GM12878 (cell line): ENCODE data around the gene LSMEM2. TPM values are rescaled to one million over a fixed set of nuclear protein-coding genes. Genes with fewer than 3 reads are reported as not detected.

Source experiments
- BHLHE40 ChIP-seq, 2 experiments: fragments of 450-650 bp in 1 of 2; IDR thresholded peaks; 2 replicates each; pipeline ENCODE4 v1.6.1; 2011 to 2017; ENCODE audit warnings: low read depth in 2 of 2, borderline replicate concordance in 1 of 2, improper control_type of control experiment in 1 of 2, low read length in 1 of 2, mild to moderate bottlenecking in 1 of 2
- CUX1 ChIP-seq: IDR thresholded peaks from 2 replicates; pipeline ENCODE4 v1.6.1; 2012; ENCODE audit warnings: improper control_type of control experiment, low read depth, low read length; ENCODE audit not compliant: insufficient replicate concordance
- EGR1 ChIP-seq, 2 experiments: IDR thresholded peaks; 1 replicate in 1 of 2; 2 replicates in 1 of 2; pipeline ENCODE4 v1.6.1; 2011 to 2012; ENCODE audit warnings: low read depth in 2 of 2, low read length in 2 of 2, borderline replicate concordance in 1 of 2, mild to moderate bottlenecking in 1 of 2, moderate library complexity in 1 of 2
- PAX5 ChIP-seq: IDR thresholded peaks from 2 replicates; pipeline ENCODE4 v1.6.1; 2011; ENCODE audit warnings: low read depth, low read length, borderline replicate concordance
- SPI1 ChIP-seq: IDR thresholded peaks from 2 replicates; pipeline ENCODE4 v1.6.1; 2011; ENCODE audit warnings: low read depth, mild to moderate bottlenecking, low read length, moderate library complexity, borderline replicate concordance; ENCODE audit not compliant: insufficient read depth
- polyA plus RNA-seq, 11 experiments: library from polyadenylated mRNA; depleted of rRNA in 4 of 11; unstranded in 6 of 11; stranded (reverse) in 5 of 11; fragments of >200 nt; fragmentation: Nextera tagmentation in 4 of 11; fragmentation: Illumina TruSeq in 1 of 11; extraction: Ambion mirVana in 4 of 11; extraction: Trizol in 1 of 11; gene quantifications; 1 replicate in 1 of 11; 2 replicates in 10 of 11; pipeline versions ENCODE4 v1.2.1 to v1.2.3, GENCODE V29; 2011 to 2016; ENCODE audit warnings: inconsistent platforms in 2 of 11, missing spikeins in 2 of 11, low read depth in 1 of 11
- total RNA-seq, 4 experiments: library from RNA; depleted of rRNA in 3 of 4; stranded (reverse); fragments of >200 nt in 3 of 4; fragmentation: Illumina TruSeq in 1 of 4; extraction: Trizol in 1 of 4; gene quantifications; 2 replicates each; pipeline versions ENCODE4 v1.2.1 to v1.2.3, GENCODE V29; 2013 to 2021

Gene LSMEM2
- total and polyA plus RNA-seq, 10 of the 15 experiments (the other 5 are each of a cell fraction or from before 2014, with no cell fraction given), result 0.17 TPM; not detected in 9

- no peak for TF ChIP-seq CUX1
- TF ChIP-seq PAX5, result peak; percentile 17; the same call in 1 of the 2 replicates
- peak; percentile 56; the same call in 1 of the 2 replicates for TF ChIP-seq SPI1
- TF ChIP-seq BHLHE40 (IDR thresholded peaks at IDR 0.05; ENCODE audit: borderline replicate concordance in 1 of 2, low read depth in 2 of 2, low read length in 1 of 2), result peak; percentile 31 to 70; a peak in 3 of 4 replicates
- TF ChIP-seq EGR1 (IDR thresholded peaks at IDR 0.05; ENCODE audit: borderline replicate concordance in 1 of 2, low read depth in 2 of 2, low read length in 2 of 2), result peak in 1 of 2 experiments; percentile 93; a peak in 2 of 3 replicates
These were observed 40.9 kb upstream of the LSMEM2 start (continued) for GRCh38 chr3:50237754-50238548.
